PC-3 (cell line): Measurements from ENCODE around the gene WNK4. TPM values are rescaled to one million over a fixed set of nuclear protein-coding genes. Genes with fewer than 3 reads are reported as not detected.
A peak's percentile ranks its signal among the peaks of the same experiment; 100 is the strongest.
"Not testable (repeated sequence)": the region's sequence is repeated elsewhere in the genome, so short reads cannot be mapped to it uniquely, and the experiment has no call there.

Experiments used
- ATAC-seq: fragments of 200-7000 bp; cut with Tn5 transposase; 2 replicates; pipeline ENCODE4 v1.9.1; 2020; ENCODE audit warnings: mild to moderate bottlenecking, moderate library complexity
- Bru-seq: library from RNA; stranded (reverse); fragments of 400-500 nt; gene quantifications from one replicate; lab custom pipeline; 2021; lab: Mats Ljungman, UMichigan
- BruChase-seq, 2 experiments: library from RNA; stranded (reverse); fragments of 400-500 nt; gene quantifications; one replicate each; lab custom pipeline; 2021; lab: Mats Ljungman, UMichigan
- BruUV-seq: library from RNA; stranded (reverse); fragments of 400-500 nt; replicated peaks from 2 replicates; lab custom pipeline; 2021; lab: Mats Ljungman, UMichigan
- CTCF ChIA-PET: fragments of 300-600 bp; sonication (Branson Sonifier 250); formaldehyde crosslinking; loops from one replicate; lab custom pipeline; 2022; ENCODE audit warnings: antibody characterized with exemption; lab: Charles Lee
- POLR2A ChIA-PET: fragments of 300-600 bp; sonication (Branson Sonifier 250); formaldehyde crosslinking; loops from one replicate; lab custom pipeline; 2022; ENCODE audit warnings: antibody characterized with exemption; ENCODE audit not compliant: unreplicated experiment; lab: Charles Lee
- DNase-seq: peaks from one replicate; pipeline ENCODE4 v3.0.0-alpha.2; 2015
- H2AFZ ChIP-seq: fragments of 300-600 bp; sonication (generic); 2 replicates; pipeline ENCODE4 v1.6.0; 2016; ENCODE audit warnings: antibody characterized with exemption, low read length
- H3F3A ChIP-seq: fragments of 300-600 bp; sonication (generic); one replicate; pipeline ENCODE4 v1.6.0; 2017; ENCODE audit warnings: antibody characterized with exemption, low read length, control low read depth, mild to moderate bottlenecking; ENCODE audit not compliant: unreplicated experiment
- H3K27ac ChIP-seq: fragments of 300-600 bp; sonication (generic); 2 replicates; pipeline ENCODE4 v1.5.1; 2016; ENCODE audit warnings: mild to moderate bottlenecking, low read length
- H3K27me3 ChIP-seq: fragments of 300-600 bp; sonication (generic); 2 replicates; pipeline ENCODE4 v1.6.1; 2016; ENCODE audit warnings: low read length, mixed read lengths
- H3K36me3 ChIP-seq: fragments of 300-600 bp; sonication (generic); 2 replicates; pipeline ENCODE4 v1.6.1; 2016; ENCODE audit warnings: low read depth, mixed run types, low read length, mixed read lengths
- H3K4me1 ChIP-seq: fragments of 300-600 bp; sonication (generic); 2 replicates; pipeline ENCODE4 v1.5.1; 2016; ENCODE audit warnings: low read length; ENCODE audit not compliant: insufficient read depth
- H3K4me2 ChIP-seq: fragments of 300-600 bp; sonication (generic); 2 replicates; pipeline ENCODE4 v1.6.0; 2016; ENCODE audit warnings: low read length
- H3K4me3 ChIP-seq: fragments of 300-600 bp; sonication (generic); 2 replicates; pipeline ENCODE4 v1.5.1; 2016; ENCODE audit warnings: mild to moderate bottlenecking, low read length, mixed read lengths
- H3K79me2 ChIP-seq: fragments of 300-600 bp; sonication (generic); 2 replicates; pipeline ENCODE4 v1.6.1; 2017; ENCODE audit warnings: low read length, mixed read lengths
- H3K9ac ChIP-seq: fragments of 300-600 bp; sonication (generic); 2 replicates; pipeline ENCODE4 v1.6.0; 2016; ENCODE audit warnings: mild to moderate bottlenecking, low read length
- H3K9me2 ChIP-seq: fragments of 300-600 bp; sonication (generic); replicated peaks from 2 replicates; pipeline ENCODE4 v1.6.1; 2016; ENCODE audit warnings: mixed run types, low read length, mixed read lengths
- H3K9me3 ChIP-seq: fragments of 300-600 bp; sonication (generic); 2 replicates; pipeline ENCODE4 v1.6.1; 2016; ENCODE audit warnings: low read length, mixed read lengths
- H4K20me1 ChIP-seq: fragments of 300-600 bp; sonication (generic); 2 replicates; pipeline ENCODE4 v1.6.1; 2016; ENCODE audit warnings: low read length, mixed read lengths
- CTCF ChIP-seq: fragments of 300-600 bp; sonication (generic); conservative IDR thresholded peaks from 2 replicates; pipeline ENCODE4 v1.5.1; 2017; ENCODE audit warnings: antibody characterized with exemption, low read depth, mild to moderate bottlenecking, low read length
- EZH2 ChIP-seq: fragments of 300-600 bp; sonication (generic); IDR thresholded peaks from one replicate; pipeline ENCODE4 v1.6.1; 2017; ENCODE audit warnings: antibody characterized with exemption, mild to moderate bottlenecking, low read length; ENCODE audit not compliant: unreplicated experiment
- EZH2phosphoT487 ChIP-seq: fragments of 300-600 bp; sonication (generic); IDR thresholded peaks from 2 replicates; pipeline ENCODE4 v1.6.1; 2018; ENCODE audit warnings: mild to moderate bottlenecking, antibody characterized with exemption, low read length, borderline replicate concordance
- intact Hi-C: fragments of 100-400 bp; cut with micrococcal nuclease; formaldehyde crosslinking; loops from 2 replicates; pipeline ENCODE4 v1.9.0; 2023
- long read RNA-seq: library from polyadenylated mRNA; unstranded; transcript quantifications from one replicate; pipeline ENCODE4 v2.0.0, GENCODE V29; 2021; ENCODE audit not compliant: unreplicated experiment
- total RNA-seq: library from RNA; depleted of rRNA; stranded (reverse); fragments of >200 nt; gene quantifications from 2 replicates; pipeline ENCODE4 v1.2.3, GENCODE V29; 2014; rRNA removed

Gene WNK4
- total RNA-seq (13.0 and 17.4 TPM in 2 replicates), Bru-seq, nascent RNA (percentile 92 among the genes with signal in this experiment), BruChase-seq, experiment 1, labeled RNA remaining after a 6-hour chase (percentile 94 among the genes with signal in this experiment), BruChase-seq, experiment 2, labeled RNA remaining after a 2-hour chase (percentile 94 among the genes with signal in this experiment)
- long read RNA-seq, full-length matches to known transcripts: 1 of 79 reads
- long read RNA-seq, partial matches to known transcripts: 41 of 79 reads
- long read RNA-seq, other reads (novel, unspliced or antisense): 37 of 79 reads

- POLR2A ChIA-PET: interaction anchor here (0.6 kb wide), 3 partner anchors 17 to 162 kb away, joined by 4 to 9 read pairs (median 6); no protein-coding TSS in a partner anchor
- no peaks in the 10 kb centered on the region for H4K20me1 ChIP-seq
- BruUV-seq: TSS peak; percentile 62
- no peak for TF ChIP-seq EZH2
- TF ChIP-seq CTCF: no peak
- TF ChIP-seq EZH2phosphoT487: no peak
- no peaks in the 10 kb centered on the region for H3F3A ChIP-seq
- intact Hi-C loops: loop anchor here (5.0 kb wide), 1 partner anchor 42 kb away; the partner anchor contains the start of gene BECN1
- peaks cover 53% of the 10 kb centered on the region for H3K79me2 ChIP-seq
- peak within 1 kb of the TSS; percentile 93 for H3K4me2 ChIP-seq
- peak within 1 kb of the TSS; percentile 89 for H3K27ac ChIP-seq
- H3K4me3 ChIP-seq: peak within 1 kb of the TSS; percentile 99
- no peaks in the 10 kb centered on the region for H3K9me2 ChIP-seq
- CTCF ChIA-PET: interaction anchor here (0.6 to 1.1 kb wide), 4 partner anchors 17 to 218 kb away, joined by 3 to 4 read pairs (median 3); partner anchors contain the start of gene RPL27
- peak; percentile 81 for DNase-seq
- H3K36me3 ChIP-seq: peaks cover 8% of the 10 kb centered on the region
- H3K9ac ChIP-seq: peak within 1 kb of the TSS; percentile 90
- peak within 1 kb of the TSS; percentile 69 for H2AFZ ChIP-seq
- H3K9me3 ChIP-seq: no peaks in the 10 kb centered on the region
- no peaks in the 10 kb centered on the region for H3K27me3 ChIP-seq
- ATAC-seq: peak; percentile 76
- H3K4me1 ChIP-seq: peaks cover 32% of the 10 kb centered on the region
These were observed at the start of gene WNK4 for GRCh38 chr17:42779936-42780850. TSS of gene WNK4 (plus strand) at chr17:42780610. CDS start at chr17:42780699, 89 bp downstream.

- CTCF ChIA-PET: interaction anchor here (0.6 kb wide), 1 partner anchor 23 kb away, joined by 4 read pairs; no protein-coding TSS in a partner anchor
These were observed 39.7 kb upstream of the WNK4 start for GRCh38 chr17:42740699-42741098.

GRCh38 chr17:42742916-42743315, 37.5 kb upstream of the WNK4 start:
- H3K9me2 ChIP-seq, H3K9me3 ChIP-seq, ATAC-seq, H3K27me3 ChIP-seq, H3K4me3 ChIP-seq, POLR2A ChIA-PET, H3F3A ChIP-seq, BruUV-seq, H4K20me1 ChIP-seq, H3K9ac ChIP-seq, H3K36me3 ChIP-seq, H3K4me2 ChIP-seq, DNase-seq, H2AFZ ChIP-seq, CTCF ChIA-PET, H3K4me1 ChIP-seq, H3K79me2 ChIP-seq, intact Hi-C loops, H3K27ac ChIP-seq: not testable (repeated sequence)

More at GRCh38 chr17:42740699-42741098, 39.7 kb upstream of the WNK4 start:
- H3K4me2 ChIP-seq: no peak overlapping the region
- H3K9me2 ChIP-seq: no peaks in the 10 kb centered on the region
- no peak overlapping the region for H2AFZ ChIP-seq
- no peak overlapping the region for H3K27ac ChIP-seq
- H3K79me2 ChIP-seq: peaks cover 5% of the 10 kb centered on the region
- no peaks in the 10 kb centered on the region for H3K9me3 ChIP-seq
- TF ChIP-seq EZH2: no peak
- no peak for TF ChIP-seq EZH2phosphoT487
- no peak for TF ChIP-seq CTCF
- no peaks in the 10 kb centered on the region for H4K20me1 ChIP-seq
- POLR2A ChIA-PET: no interaction called here
- H3F3A ChIP-seq: no peaks in the 10 kb centered on the region
- no peak overlapping the region for H3K9ac ChIP-seq
- H3K4me1 ChIP-seq: no peaks in the 10 kb centered on the region; the same call in 1 of the 2 replicates
- no TSS peak for BruUV-seq
- ATAC-seq (no peak), DNase-seq (no peak)
- H3K27me3 ChIP-seq: no peaks in the 10 kb centered on the region
- intact Hi-C loops: no loop called here
- H3K36me3 ChIP-seq: no peaks in the 10 kb centered on the region
- no peak overlapping the region for H3K4me3 ChIP-seq
